Measurements from ENCODE around the gene ADGRG1. TPM values are rescaled to one million over a fixed set of nuclear protein-coding genes. Genes with fewer than 3 reads are reported as not detected.

Gene ADGRG1
- total RNA-seq, 1 donor from 2014 or later = 4.8 TPM

DNA sequence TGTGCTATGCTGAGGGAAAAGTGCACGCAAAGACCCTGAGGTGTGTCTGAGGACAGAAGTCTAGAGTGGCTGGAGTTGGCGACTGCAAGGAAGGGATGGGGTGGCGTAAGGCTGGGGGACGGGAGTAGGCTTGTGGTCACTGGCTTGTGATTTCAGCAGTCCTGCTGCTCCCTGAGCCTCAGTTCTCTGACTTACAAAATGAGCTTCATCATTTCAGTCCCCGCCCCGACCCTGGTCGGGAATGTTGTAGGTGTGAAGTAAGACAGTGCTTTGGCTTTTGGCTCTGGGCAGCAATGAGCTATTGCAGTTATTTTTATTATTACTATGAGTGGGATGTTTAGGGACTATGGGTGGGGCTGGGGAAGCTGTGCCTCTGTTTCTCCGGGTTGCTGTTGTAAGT, 8.6 kb downstream of the ADGRG1 start:
- TF ChIP-seq, protein P1, sequence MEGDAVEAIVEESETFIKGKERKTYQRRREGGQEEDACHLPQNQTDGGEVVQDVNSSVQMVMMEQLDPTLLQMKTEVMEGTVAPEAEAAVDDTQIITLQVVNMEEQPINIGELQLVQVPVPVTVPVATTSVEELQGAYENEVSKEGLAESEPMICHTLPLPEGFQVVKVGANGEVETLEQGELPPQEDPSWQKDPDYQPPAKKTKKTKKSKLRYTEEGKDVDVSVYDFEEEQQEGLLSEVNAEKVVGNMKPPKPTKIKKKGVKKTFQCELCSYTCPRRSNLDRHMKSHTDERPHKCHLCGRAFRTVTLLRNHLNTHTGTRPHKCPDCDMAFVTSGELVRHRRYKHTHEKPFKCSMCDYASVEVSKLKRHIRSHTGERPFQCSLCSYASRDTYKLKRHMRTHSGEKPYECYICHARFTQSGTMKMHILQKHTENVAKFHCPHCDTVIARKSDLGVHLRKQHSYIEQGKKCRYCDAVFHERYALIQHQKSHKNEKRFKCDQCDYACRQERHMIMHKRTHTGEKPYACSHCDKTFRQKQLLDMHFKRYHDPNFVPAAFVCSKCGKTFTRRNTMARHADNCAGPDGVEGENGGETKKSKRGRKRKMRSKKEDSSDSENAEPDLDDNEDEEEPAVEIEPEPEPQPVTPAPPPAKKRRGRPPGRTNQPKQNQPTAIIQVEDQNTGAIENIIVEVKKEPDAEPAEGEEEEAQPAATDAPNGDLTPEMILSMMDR (IDR thresholded peaks at IDR 0.05) = no peak
- Mint-ChIP-seq H3K9me3 (ENCODE audit: unreplicated experiment) (no peaks in the 10 kb centered on the region), H3K4me3 (ENCODE audit: unreplicated experiment) (no peak overlapping the region), H3K27me3 (ENCODE audit: unreplicated experiment) (no peaks in the 10 kb centered on the region), H3K27ac (ENCODE audit: unreplicated experiment) (no peak overlapping the region), H3K36me3 (ENCODE audit: unreplicated experiment) (no peaks in the 10 kb centered on the region), H3K4me1 (ENCODE audit: unreplicated experiment) (peaks cover 13% of the 10 kb centered on the region)
- DNase-seq (ENCODE audit: extremely low spot score, unreplicated experiment) = no peak

DNA sequence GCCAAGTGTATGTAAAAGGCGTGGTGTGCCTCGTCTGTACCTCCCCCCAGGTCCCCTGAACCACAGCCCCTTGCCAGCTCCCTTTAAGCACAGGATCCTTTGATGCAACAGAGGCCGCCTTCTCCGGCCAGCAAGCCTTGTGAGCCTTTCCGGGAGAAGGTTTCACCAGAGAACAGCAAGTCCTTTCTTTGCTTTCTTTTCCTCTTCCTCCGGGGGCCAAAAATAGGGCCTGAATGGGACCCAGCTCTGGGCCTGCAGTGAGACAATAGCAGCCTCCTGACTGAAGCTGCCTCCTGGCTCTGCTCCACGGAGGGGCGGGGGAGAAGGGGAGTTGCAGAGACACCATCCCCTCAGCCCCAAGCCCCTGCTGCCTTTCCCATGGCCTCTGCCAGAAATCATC, 9.0 kb downstream of the ADGRG1 start:
- Mint-ChIP-seq H3K27me3 (ENCODE audit: unreplicated experiment) (no peaks in the 10 kb centered on the region), H3K9me3 (ENCODE audit: unreplicated experiment) (no peaks in the 10 kb centered on the region), H3K4me1 (ENCODE audit: unreplicated experiment) (peaks cover 13% of the 10 kb centered on the region), H3K4me3 (ENCODE audit: unreplicated experiment) (no peak overlapping the region), H3K27ac (ENCODE audit: unreplicated experiment) (no peak overlapping the region), H3K36me3 (ENCODE audit: unreplicated experiment) (no peaks in the 10 kb centered on the region)
- no peak for DNase-seq (ENCODE audit: extremely low spot score, unreplicated experiment)
- TF ChIP-seq, protein P1 (IDR thresholded peaks at IDR 0.05) = no peak

DNA sequence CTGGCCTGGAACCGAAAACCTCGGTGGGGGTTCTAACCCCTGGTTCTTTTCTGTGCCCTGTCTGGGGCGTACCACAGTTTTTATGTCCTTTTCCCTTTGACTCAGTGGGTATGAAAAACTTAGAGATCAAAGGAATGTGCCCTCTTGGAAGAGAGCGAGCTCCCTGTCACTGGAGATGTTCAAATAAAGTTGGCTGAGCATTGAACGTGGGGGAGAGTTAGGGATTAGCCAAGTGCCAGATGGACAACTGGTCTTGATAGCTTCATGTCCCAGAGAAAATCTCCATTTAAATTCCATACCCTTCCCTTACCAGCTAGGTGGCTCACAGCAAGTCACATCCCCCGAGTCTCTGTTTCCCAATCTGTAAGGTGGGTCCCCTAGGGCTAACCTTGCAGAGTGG, 9.5 kb downstream of the ADGRG1 start:
- H3K9me3 Mint-ChIP-seq (ENCODE audit: unreplicated experiment) = no peaks in the 10 kb centered on the region
- DNase-seq (ENCODE audit: extremely low spot score, unreplicated experiment) = no peak
- peaks cover 13% of the 10 kb centered on the region for H3K4me1 Mint-ChIP-seq (ENCODE audit: unreplicated experiment)
- H3K27ac Mint-ChIP-seq (ENCODE audit: unreplicated experiment) = no peak overlapping the region
- no peaks in the 10 kb centered on the region for H3K27me3 Mint-ChIP-seq (ENCODE audit: unreplicated experiment)
- TF ChIP-seq, protein P1 (IDR thresholded peaks at IDR 0.05) = no peak
- H3K36me3 Mint-ChIP-seq (ENCODE audit: unreplicated experiment) = no peaks in the 10 kb centered on the region
- H3K4me3 Mint-ChIP-seq (ENCODE audit: unreplicated experiment) = no peak overlapping the region

DNA sequence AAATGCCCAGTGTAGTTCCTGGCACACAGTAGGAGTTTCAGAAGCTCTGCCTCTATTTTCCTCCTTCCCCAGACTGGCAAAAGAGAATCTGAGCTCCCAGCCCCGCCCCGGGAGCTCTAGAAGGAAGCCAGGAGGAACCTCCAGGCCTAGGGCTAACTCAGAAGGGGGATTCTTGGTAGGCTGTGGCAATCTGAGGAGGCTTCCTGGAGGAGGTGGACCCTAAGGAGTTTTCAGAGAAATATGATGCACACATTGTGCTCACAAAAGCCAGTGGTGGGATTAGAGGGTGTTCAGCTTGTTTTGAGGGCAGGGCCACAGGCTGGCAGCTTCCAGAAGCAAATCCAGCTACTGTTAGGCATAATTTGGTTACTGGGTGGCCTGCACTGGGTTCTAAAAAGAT, 10.0 kb downstream of the ADGRG1 start:
- no peak for DNase-seq (ENCODE audit: extremely low spot score, unreplicated experiment)
- Mint-ChIP-seq H3K4me3 (ENCODE audit: unreplicated experiment) (no peak overlapping the region), H3K27ac (ENCODE audit: unreplicated experiment) (no peak overlapping the region)

DNA sequence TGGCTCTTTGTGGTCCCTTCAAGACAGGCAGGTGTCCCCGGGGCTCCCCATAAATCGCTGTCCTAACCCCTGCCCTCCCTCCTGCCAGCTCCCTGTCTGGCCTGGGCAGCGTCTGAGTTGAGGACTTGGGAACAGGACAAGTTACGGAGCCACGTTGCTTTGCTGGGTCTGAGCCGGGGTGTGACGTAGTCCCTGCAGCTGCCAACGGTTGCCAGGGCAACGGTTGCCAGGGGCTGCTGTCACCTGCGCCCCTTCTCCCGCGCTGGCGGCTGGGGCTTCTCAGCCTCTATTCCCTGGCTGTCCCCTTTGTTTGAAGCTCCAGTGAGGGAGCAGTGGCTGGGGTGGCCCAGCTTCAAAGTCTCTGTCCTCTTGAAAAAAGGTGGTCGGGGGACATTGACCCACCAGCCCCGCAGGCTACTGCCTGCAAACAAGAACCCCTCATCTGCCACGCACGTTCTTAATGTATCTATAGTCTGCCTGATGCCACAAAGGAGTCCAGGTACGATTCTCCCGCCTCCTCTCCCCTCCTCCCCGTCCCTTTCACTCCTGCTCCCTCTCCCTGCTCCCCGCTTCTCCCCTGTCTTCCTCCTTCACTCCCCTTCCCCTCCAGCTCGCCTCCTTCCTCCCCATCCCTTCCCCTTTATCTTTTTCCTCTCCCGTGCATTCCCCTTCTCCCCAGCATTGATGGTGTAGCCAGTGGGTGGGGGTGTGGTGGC, 10.9 kb downstream of the ADGRG1 start:
- Mint-ChIP-seq H3K4me3 (ENCODE audit: unreplicated experiment) (no peak overlapping the region), H3K36me3 (ENCODE audit: unreplicated experiment) (no peaks in the 10 kb centered on the region), H3K27ac (ENCODE audit: unreplicated experiment) (no peak overlapping the region)

More for the DNA sequence above, 10.0 kb downstream of the ADGRG1 start:
- TF ChIP-seq, protein P1 (IDR thresholded peaks at IDR 0.05) = no peak
- Mint-ChIP-seq H3K9me3 (ENCODE audit: unreplicated experiment) (no peaks in the 10 kb centered on the region), H3K36me3 (ENCODE audit: unreplicated experiment) (no peaks in the 10 kb centered on the region), H3K27me3 (ENCODE audit: unreplicated experiment) (no peaks in the 10 kb centered on the region), H3K4me1 (ENCODE audit: unreplicated experiment) (peaks cover 16% of the 10 kb centered on the region)

More for the DNA sequence above, 10.9 kb downstream of the ADGRG1 start:
- no peak for DNase-seq (ENCODE audit: extremely low spot score, unreplicated experiment)
- Mint-ChIP-seq H3K9me3 (ENCODE audit: unreplicated experiment) (no peaks in the 10 kb centered on the region), H3K27me3 (ENCODE audit: unreplicated experiment) (no peaks in the 10 kb centered on the region), H3K4me1 (ENCODE audit: unreplicated experiment) (peaks cover 15% of the 10 kb centered on the region)
- TF ChIP-seq, protein P1 (IDR thresholded peaks at IDR 0.05) = no peak

Measured in osteocyte (in vitro differentiated cells).